GM12878 (cell line): ENCODE measurements around the gene NHSL2.

Source experiments
- CHD4 ChIP-seq: fragments of 200-600 bp; sonication (generic); IDR thresholded peaks from 2 replicates; pipeline ENCODE4 v1.6.1; 2016; ENCODE audit warnings: mild to moderate bottlenecking
- EGR1 ChIP-seq, 2 experiments: IDR thresholded peaks; 1 replicate in 1 of 2; 2 replicates in 1 of 2; pipeline ENCODE4 v1.6.1; 2011 to 2012; ENCODE audit warnings: low read depth in 2 of 2, low read length in 2 of 2, borderline replicate concordance in 1 of 2, mild to moderate bottlenecking in 1 of 2, moderate library complexity in 1 of 2
- EZH2 ChIP-seq: IDR thresholded peaks from 2 replicates; pipeline ENCODE4 v1.6.1; 2012; ENCODE audit warnings: low read depth, mild to moderate bottlenecking, control low read depth, inconsistent platforms, low read length, borderline replicate concordance; ENCODE audit not compliant: control insufficient read depth
- GABPA ChIP-seq: IDR thresholded peaks from 2 replicates; pipeline ENCODE4 v1.6.1; 2014; ENCODE audit warnings: antibody characterized with exemption, low read depth, mild to moderate bottlenecking, inconsistent platforms
- NRF1 ChIP-seq: conservative IDR thresholded peaks from 2 replicates; pipeline ENCODE4 v1.6.1; 2011; ENCODE audit warnings: mild to moderate bottlenecking, low read depth, low read length, improper control_type of control experiment
- RFX5 ChIP-seq: IDR thresholded peaks from 2 replicates; pipeline ENCODE4 v1.6.1; 2011; ENCODE audit warnings: low read depth, low read length, improper control_type of control experiment
- SMC3 ChIP-seq: IDR thresholded peaks from 2 replicates; pipeline ENCODE4 v1.6.1; 2011; ENCODE audit warnings: low read length, improper control_type of control experiment, borderline replicate concordance
- SRF ChIP-seq, 2 experiments: IDR thresholded peaks; 2 replicates each; pipeline ENCODE4 v1.6.1; 2011; ENCODE audit warnings: low read depth in 2 of 2, low read length in 2 of 2, mild to moderate bottlenecking in 1 of 2, moderate library complexity in 1 of 2
- TBL1XR1 ChIP-seq: IDR thresholded peaks from 2 replicates; pipeline ENCODE4 v1.6.1; 2012; ENCODE audit warnings: low read depth, low read length, improper control_type of control experiment
- TF ChIP-seq, protein P1 (sequence below), 3 experiments: IDR thresholded peaks in 2 of 3; conservative IDR thresholded peaks in 1 of 3; 2 replicates each; pipeline ENCODE4 v1.5.1; 2011; ENCODE audit warnings: low read depth in 3 of 3, low read length in 3 of 3, mild to moderate bottlenecking in 3 of 3, control low read depth in 2 of 3, moderate library complexity in 2 of 3, inconsistent platforms in 1 of 3, mixed read lengths in 1 of 3; ENCODE audit not compliant: control insufficient read depth in 2 of 3, insufficient read depth in 1 of 3; ENCODE audit errors: extremely low read depth in 1 of 3
- TF ChIP-seq, protein P2 (sequence below): IDR thresholded peaks from 2 replicates; pipeline ENCODE4 v1.6.1; 2012; ENCODE audit warnings: mild to moderate bottlenecking, low read depth, low read length

DNA sequence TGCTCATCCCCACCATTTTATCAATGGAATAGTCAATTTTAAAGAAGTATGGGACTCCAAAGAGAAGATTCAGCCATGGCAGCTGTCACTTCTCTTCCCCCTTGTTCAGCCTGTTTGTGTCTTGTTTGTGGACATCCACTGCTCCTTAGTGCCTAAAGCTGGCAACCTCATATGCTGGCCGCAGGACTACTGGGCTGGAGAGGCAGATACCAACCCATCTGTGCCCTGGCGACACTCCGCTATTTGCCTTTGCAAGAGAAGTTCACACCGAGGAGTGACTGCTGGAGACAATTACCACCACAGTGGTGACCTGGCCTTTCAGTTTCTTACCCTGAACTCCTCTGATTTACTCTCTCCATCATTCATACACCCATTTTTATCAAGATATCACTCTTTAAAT lies 64.3 kb downstream of the NHSL2 start:
- no peak for TF ChIP-seq TBL1XR1
- no peak for TF ChIP-seq EGR1 (IDR thresholded peaks at IDR 0.05; ENCODE audit: borderline replicate concordance in 1 of 2, low read depth in 2 of 2, low read length in 2 of 2)
- TF ChIP-seq CHD4: no peak
- TF ChIP-seq RFX5: no peak
- TF ChIP-seq, protein P1, sequence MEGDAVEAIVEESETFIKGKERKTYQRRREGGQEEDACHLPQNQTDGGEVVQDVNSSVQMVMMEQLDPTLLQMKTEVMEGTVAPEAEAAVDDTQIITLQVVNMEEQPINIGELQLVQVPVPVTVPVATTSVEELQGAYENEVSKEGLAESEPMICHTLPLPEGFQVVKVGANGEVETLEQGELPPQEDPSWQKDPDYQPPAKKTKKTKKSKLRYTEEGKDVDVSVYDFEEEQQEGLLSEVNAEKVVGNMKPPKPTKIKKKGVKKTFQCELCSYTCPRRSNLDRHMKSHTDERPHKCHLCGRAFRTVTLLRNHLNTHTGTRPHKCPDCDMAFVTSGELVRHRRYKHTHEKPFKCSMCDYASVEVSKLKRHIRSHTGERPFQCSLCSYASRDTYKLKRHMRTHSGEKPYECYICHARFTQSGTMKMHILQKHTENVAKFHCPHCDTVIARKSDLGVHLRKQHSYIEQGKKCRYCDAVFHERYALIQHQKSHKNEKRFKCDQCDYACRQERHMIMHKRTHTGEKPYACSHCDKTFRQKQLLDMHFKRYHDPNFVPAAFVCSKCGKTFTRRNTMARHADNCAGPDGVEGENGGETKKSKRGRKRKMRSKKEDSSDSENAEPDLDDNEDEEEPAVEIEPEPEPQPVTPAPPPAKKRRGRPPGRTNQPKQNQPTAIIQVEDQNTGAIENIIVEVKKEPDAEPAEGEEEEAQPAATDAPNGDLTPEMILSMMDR (IDR thresholded peaks at IDR 0.05 in 2 of 3, conservative IDR thresholded peaks at IDR 0.05 in 1 of 3; ENCODE audit: control insufficient read depth in 2 of 3, extremely low read depth in 1 of 3, insufficient read depth in 1 of 3, low read depth in 3 of 3, low read length in 3 of 3): no peak
- no peak for TF ChIP-seq SMC3
- TF ChIP-seq, protein P2, sequence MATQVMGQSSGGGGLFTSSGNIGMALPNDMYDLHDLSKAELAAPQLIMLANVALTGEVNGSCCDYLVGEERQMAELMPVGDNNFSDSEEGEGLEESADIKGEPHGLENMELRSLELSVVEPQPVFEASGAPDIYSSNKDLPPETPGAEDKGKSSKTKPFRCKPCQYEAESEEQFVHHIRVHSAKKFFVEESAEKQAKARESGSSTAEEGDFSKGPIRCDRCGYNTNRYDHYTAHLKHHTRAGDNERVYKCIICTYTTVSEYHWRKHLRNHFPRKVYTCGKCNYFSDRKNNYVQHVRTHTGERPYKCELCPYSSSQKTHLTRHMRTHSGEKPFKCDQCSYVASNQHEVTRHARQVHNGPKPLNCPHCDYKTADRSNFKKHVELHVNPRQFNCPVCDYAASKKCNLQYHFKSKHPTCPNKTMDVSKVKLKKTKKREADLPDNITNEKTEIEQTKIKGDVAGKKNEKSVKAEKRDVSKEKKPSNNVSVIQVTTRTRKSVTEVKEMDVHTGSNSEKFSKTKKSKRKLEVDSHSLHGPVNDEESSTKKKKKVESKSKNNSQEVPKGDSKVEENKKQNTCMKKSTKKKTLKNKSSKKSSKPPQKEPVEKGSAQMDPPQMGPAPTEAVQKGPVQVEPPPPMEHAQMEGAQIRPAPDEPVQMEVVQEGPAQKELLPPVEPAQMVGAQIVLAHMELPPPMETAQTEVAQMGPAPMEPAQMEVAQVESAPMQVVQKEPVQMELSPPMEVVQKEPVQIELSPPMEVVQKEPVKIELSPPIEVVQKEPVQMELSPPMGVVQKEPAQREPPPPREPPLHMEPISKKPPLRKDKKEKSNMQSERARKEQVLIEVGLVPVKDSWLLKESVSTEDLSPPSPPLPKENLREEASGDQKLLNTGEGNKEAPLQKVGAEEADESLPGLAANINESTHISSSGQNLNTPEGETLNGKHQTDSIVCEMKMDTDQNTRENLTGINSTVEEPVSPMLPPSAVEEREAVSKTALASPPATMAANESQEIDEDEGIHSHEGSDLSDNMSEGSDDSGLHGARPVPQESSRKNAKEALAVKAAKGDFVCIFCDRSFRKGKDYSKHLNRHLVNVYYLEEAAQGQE: no peak
- no peak for TF ChIP-seq NRF1
- TF ChIP-seq EZH2: no peak
- TF ChIP-seq GABPA: no peak
- TF ChIP-seq SRF (IDR thresholded peaks at IDR 0.05; ENCODE audit: low read depth in 2 of 2, low read length in 2 of 2): no peak
